Measurements from ENCODE around the gene LCA5L.

- TF ChIP-seq POLR2AphosphoS5 (IDR thresholded peaks at IDR 0.05; ENCODE audit: borderline replicate concordance, low read depth, low read length) (no peak), EZH2 (IDR thresholded peaks at IDR 0.05) (no peak)
These were observed 16.1 kb downstream of the LCA5L start for GRCh38 chr21:39429445-39429844.
